ENCODE measurements around the gene SLAMF1.
"Not testable (repeated sequence)": the region's sequence is repeated elsewhere in the genome, so short reads cannot be mapped to it uniquely, and the experiment has no call there.

The SLAMF1 gene

GRCh38 chr1:160665330-160666078, 18.7 kb upstream of the SLAMF1 start:
- DNase-seq (ENCODE audit: low spot score) = no peak

- DNase-seq (ENCODE audit: low spot score) = no peak
Measured at GRCh38 chr1:160664573-160665051, 17.8 kb upstream of the SLAMF1 start.

GRCh38 chr1:160662910-160663309, 16.1 kb upstream of the SLAMF1 start:
- no peak for DNase-seq (ENCODE audit: low spot score)

GRCh38 chr1:160659566-160659965, 12.7 kb upstream of the SLAMF1 start:
- no peak for DNase-seq (ENCODE audit: low spot score)

GRCh38 chr1:160658814-160659193, 12.0 kb upstream of the SLAMF1 start:
- no peak for DNase-seq (ENCODE audit: low spot score)

GRCh38 chr1:160658162-160658813, 11.4 kb upstream of the SLAMF1 start:
- no peak for DNase-seq (ENCODE audit: low spot score)

GRCh38 chr1:160657250-160657781, 10.5 kb upstream of the SLAMF1 start:
- DNase-seq (ENCODE audit: low spot score) = no peak

- no peak for DNase-seq (ENCODE audit: low spot score)
Measured at GRCh38 chr1:160656737-160657136, 9.9 kb upstream of the SLAMF1 start.

- DNase-seq (ENCODE audit: low spot score) = no peak
Measured at GRCh38 chr1:160653620-160654016, 6.8 kb upstream of the SLAMF1 start.

GRCh38 chr1:160652924-160653619, 6.2 kb upstream of the SLAMF1 start:
- no peak for DNase-seq (ENCODE audit: low spot score)

- not testable (repeated sequence) for DNase-seq (ENCODE audit: low spot score)
Measured at GRCh38 chr1:160652065-160652641, 5.3 kb upstream of the SLAMF1 start.

- no peak for DNase-seq (ENCODE audit: low spot score)
Measured at GRCh38 chr1:160651433-160652064, 4.7 kb upstream of the SLAMF1 start.

GRCh38 chr1:160647329-160647720, 481 bp upstream of the SLAMF1 start:
- DNase-seq (ENCODE audit: low spot score) = no peak

- DNase-seq (ENCODE audit: low spot score) = no peak
Measured at GRCh38 chr1:160646180-160646579, 664 bp downstream of the SLAMF1 start.

GRCh38 chr1:160645386-160646130, 1.3 kb downstream of the SLAMF1 start:
- DNase-seq (ENCODE audit: low spot score) = no peak

GRCh38 chr1:160644399-160644798, 2.4 kb downstream of the SLAMF1 start:
- no peak for DNase-seq (ENCODE audit: low spot score)

GRCh38 chr1:160643138-160643537, 3.7 kb downstream of the SLAMF1 start:
- no peak for DNase-seq (ENCODE audit: low spot score)

- no peak for DNase-seq (ENCODE audit: low spot score)
Measured at GRCh38 chr1:160642281-160642644, 4.6 kb downstream of the SLAMF1 start.

- no peak for DNase-seq (ENCODE audit: low spot score)
Measured at GRCh38 chr1:160641323-160642280, 5.2 kb downstream of the SLAMF1 start.
